Measurements from ENCODE around the gene SH3D19. TPM values are rescaled to one million over a fixed set of nuclear protein-coding genes. Genes with fewer than 3 reads are reported as not detected.

Gene SH3D19
- total RNA-seq, 1 donor from 2014 or later, result 32.4 TPM

GRCh38 chr4:151267822-151268535 is 57.4 kb downstream of the SH3D19 start:
- Mint-ChIP-seq H3K27ac (ENCODE audit: unreplicated experiment) (no peak overlapping the region), H3K27me3 (ENCODE audit: unreplicated experiment) (no peaks in the 10 kb centered on the region), H3K9me3 (ENCODE audit: unreplicated experiment) (no peaks in the 10 kb centered on the region), H3K36me3 (ENCODE audit: unreplicated experiment) (peaks cover 4% of the 10 kb centered on the region), H3K4me3 (ENCODE audit: unreplicated experiment) (no peak overlapping the region), H3K4me1 (ENCODE audit: unreplicated experiment) (peaks cover 5% of the 10 kb centered on the region)
- no peak for DNase-seq (ENCODE audit: extremely low spot score, unreplicated experiment)
- TF ChIP-seq CTCF (IDR thresholded peaks at IDR 0.05), result no peak

- Mint-ChIP-seq H3K4me3 (ENCODE audit: unreplicated experiment) (no peak overlapping the region), H3K27ac (ENCODE audit: unreplicated experiment) (no peak overlapping the region), H3K4me1 (ENCODE audit: unreplicated experiment) (peaks cover 2% of the 10 kb centered on the region), H3K9me3 (ENCODE audit: unreplicated experiment) (no peaks in the 10 kb centered on the region), H3K36me3 (ENCODE audit: unreplicated experiment) (peaks cover 4% of the 10 kb centered on the region), H3K27me3 (ENCODE audit: unreplicated experiment) (no peaks in the 10 kb centered on the region)
- no peak for DNase-seq (ENCODE audit: extremely low spot score, unreplicated experiment)
- no peak for TF ChIP-seq CTCF (IDR thresholded peaks at IDR 0.05)
Observed at GRCh38 chr4:151267104-151267503, 58.3 kb downstream of the SH3D19 start.

GRCh38 chr4:151266497-151266896 is 58.9 kb downstream of the SH3D19 start:
- H3K9me3 Mint-ChIP-seq (ENCODE audit: unreplicated experiment), result no peaks in the 10 kb centered on the region
- H3K4me1 Mint-ChIP-seq (ENCODE audit: unreplicated experiment), result peaks cover 2% of the 10 kb centered on the region
- H3K4me3 Mint-ChIP-seq (ENCODE audit: unreplicated experiment), result no peak overlapping the region
- peaks cover 4% of the 10 kb centered on the region for H3K36me3 Mint-ChIP-seq (ENCODE audit: unreplicated experiment)
- H3K27ac Mint-ChIP-seq (ENCODE audit: unreplicated experiment), result no peak overlapping the region
- no peaks in the 10 kb centered on the region for H3K27me3 Mint-ChIP-seq (ENCODE audit: unreplicated experiment)
- DNase-seq (ENCODE audit: extremely low spot score, unreplicated experiment), result no peak
- TF ChIP-seq CTCF (IDR thresholded peaks at IDR 0.05), result no peak

- H3K4me3 Mint-ChIP-seq (ENCODE audit: unreplicated experiment), result no peak overlapping the region
- DNase-seq (ENCODE audit: extremely low spot score, unreplicated experiment), result no peak
- peaks cover 2% of the 10 kb centered on the region for H3K4me1 Mint-ChIP-seq (ENCODE audit: unreplicated experiment)
- no peaks in the 10 kb centered on the region for H3K27me3 Mint-ChIP-seq (ENCODE audit: unreplicated experiment)
- no peaks in the 10 kb centered on the region for H3K9me3 Mint-ChIP-seq (ENCODE audit: unreplicated experiment)
- TF ChIP-seq CTCF (IDR thresholded peaks at IDR 0.05), result no peak
- H3K27ac Mint-ChIP-seq (ENCODE audit: unreplicated experiment), result no peak overlapping the region
- H3K36me3 Mint-ChIP-seq (ENCODE audit: unreplicated experiment), result peaks cover 4% of the 10 kb centered on the region
Observed at GRCh38 chr4:151263455-151263854, 62.0 kb downstream of the SH3D19 start.

GRCh38 chr4:151260526-151260925 is 64.9 kb downstream of the SH3D19 start:
- Mint-ChIP-seq H3K4me3 (ENCODE audit: unreplicated experiment) (no peak overlapping the region), H3K27me3 (ENCODE audit: unreplicated experiment) (no peaks in the 10 kb centered on the region), H3K4me1 (ENCODE audit: unreplicated experiment) (no peaks in the 10 kb centered on the region), H3K9me3 (ENCODE audit: unreplicated experiment) (no peaks in the 10 kb centered on the region), H3K36me3 (ENCODE audit: unreplicated experiment) (peaks cover 4% of the 10 kb centered on the region), H3K27ac (ENCODE audit: unreplicated experiment) (no peak overlapping the region)
- TF ChIP-seq CTCF (IDR thresholded peaks at IDR 0.05), result no peak
- no peak for DNase-seq (ENCODE audit: extremely low spot score, unreplicated experiment)
